ENCODE measurements around the gene MAPKAP1.

DNA sequence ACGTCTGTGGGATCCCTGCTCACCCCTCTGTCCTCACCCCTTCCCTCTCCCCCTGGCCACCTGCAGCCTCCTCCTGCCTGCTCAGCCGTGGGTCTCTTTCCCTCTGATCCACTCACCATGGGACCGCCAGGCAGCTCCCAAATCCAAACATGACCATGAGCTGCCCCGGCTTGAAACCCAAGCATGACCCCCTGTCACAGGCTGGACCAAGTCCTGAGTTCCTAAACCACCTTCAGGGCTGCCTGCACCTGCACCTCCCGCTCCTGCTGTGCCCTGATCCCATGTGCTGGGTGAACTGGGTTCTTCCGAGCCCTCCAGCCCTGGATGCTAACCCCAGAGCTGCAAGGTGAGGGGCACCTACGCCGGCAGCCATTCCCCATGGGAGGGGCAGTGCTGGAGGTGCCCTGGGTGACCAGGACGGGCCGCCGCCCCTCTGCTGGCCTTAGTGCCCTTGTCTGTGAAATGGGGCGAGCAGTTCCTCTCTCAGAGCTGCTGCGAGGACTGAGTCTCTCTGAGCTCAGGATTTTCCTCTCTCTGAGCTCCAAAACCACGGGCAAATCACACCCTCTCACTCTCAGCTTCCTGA lies 295.7 kb downstream of the MAPKAP1 start:
- TF ChIP-seq, protein P1, sequence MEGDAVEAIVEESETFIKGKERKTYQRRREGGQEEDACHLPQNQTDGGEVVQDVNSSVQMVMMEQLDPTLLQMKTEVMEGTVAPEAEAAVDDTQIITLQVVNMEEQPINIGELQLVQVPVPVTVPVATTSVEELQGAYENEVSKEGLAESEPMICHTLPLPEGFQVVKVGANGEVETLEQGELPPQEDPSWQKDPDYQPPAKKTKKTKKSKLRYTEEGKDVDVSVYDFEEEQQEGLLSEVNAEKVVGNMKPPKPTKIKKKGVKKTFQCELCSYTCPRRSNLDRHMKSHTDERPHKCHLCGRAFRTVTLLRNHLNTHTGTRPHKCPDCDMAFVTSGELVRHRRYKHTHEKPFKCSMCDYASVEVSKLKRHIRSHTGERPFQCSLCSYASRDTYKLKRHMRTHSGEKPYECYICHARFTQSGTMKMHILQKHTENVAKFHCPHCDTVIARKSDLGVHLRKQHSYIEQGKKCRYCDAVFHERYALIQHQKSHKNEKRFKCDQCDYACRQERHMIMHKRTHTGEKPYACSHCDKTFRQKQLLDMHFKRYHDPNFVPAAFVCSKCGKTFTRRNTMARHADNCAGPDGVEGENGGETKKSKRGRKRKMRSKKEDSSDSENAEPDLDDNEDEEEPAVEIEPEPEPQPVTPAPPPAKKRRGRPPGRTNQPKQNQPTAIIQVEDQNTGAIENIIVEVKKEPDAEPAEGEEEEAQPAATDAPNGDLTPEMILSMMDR (conservative IDR thresholded peaks at IDR 0.05 in 1 of 2, IDR thresholded peaks at IDR 0.05 in 1 of 2; ENCODE audit: extremely low read depth in 1 of 2, insufficient read depth in 1 of 2, low read depth in 1 of 2, low read length in 2 of 2), result no peak
- no peak for TF ChIP-seq EZH2 (IDR thresholded peaks at IDR 0.05; ENCODE audit: borderline replicate concordance, low read length)

Data from mammary epithelial cell (primary cell).